Measurements from ENCODE around the gene PPP1R9A.

PPP1R9A gene

DNA sequence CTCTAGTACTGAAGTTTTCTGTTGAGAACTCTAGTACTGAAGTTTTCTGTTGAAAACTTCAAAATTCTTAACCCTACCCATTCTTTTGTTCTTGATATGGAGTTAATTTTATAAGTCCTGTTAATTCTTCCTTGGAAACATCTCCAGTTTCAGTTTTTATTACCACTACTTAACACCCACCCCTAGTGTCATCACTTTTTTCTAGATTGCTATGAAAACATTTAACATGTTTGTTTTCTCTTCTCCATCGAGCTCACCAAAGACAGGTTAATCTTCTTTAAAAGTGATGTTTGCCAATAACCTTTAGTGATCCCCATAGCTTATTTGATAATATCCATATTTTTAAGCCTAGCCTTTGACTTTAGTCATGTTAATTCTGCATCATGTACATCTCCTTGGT is 147.9 kb downstream of the PPP1R9A start:
- ChIA-PET POLR2A (no interaction called here), CTCF (no interaction called here)
- TF ChIP-seq FOXA1 (IDR thresholded peaks at IDR 0.05): no peak
- no peak for TF ChIP-seq FOXM1 (IDR thresholded peaks at IDR 0.05; ENCODE audit: borderline replicate concordance)
- no peak for TF ChIP-seq ELF4 (IDR thresholded peaks at IDR 0.05)
- TF ChIP-seq SUZ12 (IDR thresholded peaks at IDR 0.05): no peak
- TF ChIP-seq ARNT (IDR thresholded peaks at IDR 0.05): no peak
- no peak for DNase-seq (ENCODE audit: extremely low spot score)

DNA sequence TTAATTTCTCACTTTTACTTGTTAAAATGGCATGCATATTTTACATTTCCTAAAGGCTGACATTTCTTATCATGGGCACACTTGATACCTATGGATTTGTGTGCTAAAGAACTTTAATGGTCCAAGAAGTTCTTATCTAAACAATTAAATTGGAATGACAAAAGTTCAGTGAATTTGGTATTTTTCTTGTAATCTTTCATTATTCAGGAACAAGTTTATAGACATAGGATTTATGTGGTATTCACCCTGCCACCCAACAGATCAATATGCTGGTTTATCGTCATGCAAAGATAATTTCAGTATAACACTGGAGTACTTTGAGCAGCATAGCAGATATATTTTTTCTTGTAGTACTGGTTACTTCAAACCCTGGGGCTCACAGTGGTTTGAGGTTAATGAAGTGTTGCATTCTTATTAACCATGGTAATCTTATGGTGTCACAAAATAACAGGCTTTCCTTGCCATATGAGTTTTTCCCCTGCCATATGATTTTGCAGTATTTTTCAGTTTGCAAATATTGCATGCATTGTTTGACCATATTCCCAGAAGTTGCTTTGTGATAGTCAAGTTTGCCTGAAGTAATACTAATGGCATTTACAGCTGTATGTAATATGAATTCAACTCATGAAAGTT is 148.8 kb downstream of the PPP1R9A start:
- ChIA-PET POLR2A (no interaction called here), CTCF (interaction anchor here (0.7 kb wide), 1 partner anchor 420 kb away, joined by 3 read pairs; no protein-coding TSS in a partner anchor)
- TF ChIP-seq FOXM1 (IDR thresholded peaks at IDR 0.05; ENCODE audit: borderline replicate concordance) (no peak), SP1 (IDR thresholded peaks at IDR 0.05) (no peak), ARNT (IDR thresholded peaks at IDR 0.05) (no peak), HDGF (IDR thresholded peaks at IDR 0.05; ENCODE audit: borderline replicate concordance) (no peak), BHLHE40 (IDR thresholded peaks at IDR 0.05; ENCODE audit: borderline replicate concordance) (no peak), FOXK2 (IDR thresholded peaks at IDR 0.05) (no peak), L3MBTL2 (conservative IDR thresholded peaks at IDR 0.05) (no peak), LEF1 (IDR thresholded peaks at IDR 0.05; ENCODE audit: borderline replicate concordance) (no peak), NFRKB (IDR thresholded peaks at IDR 0.05) (no peak)
- TF ChIP-seq, protein P1, sequence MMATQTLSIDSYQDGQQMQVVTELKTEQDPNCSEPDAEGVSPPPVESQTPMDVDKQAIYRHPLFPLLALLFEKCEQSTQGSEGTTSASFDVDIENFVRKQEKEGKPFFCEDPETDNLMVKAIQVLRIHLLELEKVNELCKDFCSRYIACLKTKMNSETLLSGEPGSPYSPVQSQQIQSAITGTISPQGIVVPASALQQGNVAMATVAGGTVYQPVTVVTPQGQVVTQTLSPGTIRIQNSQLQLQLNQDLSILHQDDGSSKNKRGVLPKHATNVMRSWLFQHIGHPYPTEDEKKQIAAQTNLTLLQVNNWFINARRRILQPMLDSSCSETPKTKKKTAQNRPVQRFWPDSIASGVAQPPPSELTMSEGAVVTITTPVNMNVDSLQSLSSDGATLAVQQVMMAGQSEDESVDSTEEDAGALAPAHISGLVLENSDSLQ (IDR thresholded peaks at IDR 0.05): no peak
- no peak for DNase-seq (ENCODE audit: extremely low spot score)

DNA sequence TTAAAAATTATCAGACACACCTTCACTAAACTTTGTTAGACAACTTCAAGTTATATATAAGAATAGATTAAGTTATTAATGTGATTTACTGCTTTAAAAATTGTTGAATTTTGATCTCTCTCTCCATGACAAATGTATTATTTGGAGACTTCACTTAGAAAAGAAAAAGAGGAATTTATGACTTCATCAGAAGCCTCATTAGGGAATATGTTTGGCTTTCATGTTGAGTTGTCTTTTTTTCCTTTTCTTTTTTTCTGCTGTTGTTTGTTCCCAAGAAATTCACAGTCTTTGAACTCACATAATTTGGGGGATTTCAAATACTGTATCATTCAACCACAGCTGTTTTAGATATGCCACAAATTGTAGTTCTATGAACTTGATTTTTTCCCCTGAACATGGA is 149.5 kb downstream of the PPP1R9A start:
- POLR2A ChIA-PET: no interaction called here

DNA sequence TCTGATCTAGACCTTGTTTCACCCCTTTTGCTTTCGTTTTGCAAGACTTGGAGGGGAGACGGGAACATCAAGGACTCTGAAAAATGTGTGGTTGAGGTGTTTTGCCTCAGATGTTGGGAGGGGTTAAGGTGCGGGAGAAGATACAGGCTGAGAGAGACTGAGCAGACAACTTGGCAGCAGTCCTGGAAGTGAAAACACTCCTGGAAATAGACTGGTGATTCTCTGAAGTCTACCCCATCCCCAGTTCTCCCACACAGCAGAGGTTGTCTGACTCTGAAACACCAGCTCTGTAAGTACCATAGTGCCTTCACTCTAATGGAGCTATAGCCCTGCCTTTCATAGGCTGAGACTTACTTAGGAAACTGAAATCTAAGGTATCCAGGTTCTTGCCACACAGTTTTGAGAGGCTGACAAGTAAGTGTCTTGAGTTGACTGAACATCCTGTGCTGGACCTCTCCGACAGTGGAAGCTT is 152.5 kb downstream of the PPP1R9A start:
- ChIA-PET POLR2A (no interaction called here), CTCF (no interaction called here)
- no peak for DNase-seq (ENCODE audit: extremely low spot score)
- TF ChIP-seq SUZ12 (IDR thresholded peaks at IDR 0.05): no peak
- no peak for TF ChIP-seq SP1 (IDR thresholded peaks at IDR 0.05)
- no peak for TF ChIP-seq ARNT (IDR thresholded peaks at IDR 0.05)
- TF ChIP-seq LEF1 (IDR thresholded peaks at IDR 0.05; ENCODE audit: borderline replicate concordance): no peak
- no peak for TF ChIP-seq FOXA1 (IDR thresholded peaks at IDR 0.05)

More for the DNA sequence above, 149.5 kb downstream of the PPP1R9A start:
- CTCF ChIA-PET: interaction anchor here (0.7 kb wide), 1 partner anchor 420 kb away, joined by 3 read pairs; no protein-coding TSS in a partner anchor
- TF ChIP-seq ZNF384 (IDR thresholded peaks at IDR 0.05) (no peak), L3MBTL2 (conservative IDR thresholded peaks at IDR 0.05) (no peak), BHLHE40 (IDR thresholded peaks at IDR 0.05; ENCODE audit: borderline replicate concordance) (no peak), CTBP1 (IDR thresholded peaks at IDR 0.05; ENCODE audit: borderline replicate concordance) (no peak), SP1 (IDR thresholded peaks at IDR 0.05) (no peak), FOXM1 (IDR thresholded peaks at IDR 0.05; ENCODE audit: borderline replicate concordance) (no peak), ELF4 (IDR thresholded peaks at IDR 0.05) (no peak), FOXA1 (IDR thresholded peaks at IDR 0.05) (no peak), NFRKB (IDR thresholded peaks at IDR 0.05) (no peak), ARNT (IDR thresholded peaks at IDR 0.05) (no peak), FOXK2 (IDR thresholded peaks at IDR 0.05) (no peak), SUZ12 (IDR thresholded peaks at IDR 0.05) (no peak), LEF1 (IDR thresholded peaks at IDR 0.05; ENCODE audit: borderline replicate concordance) (no peak), HDGF (IDR thresholded peaks at IDR 0.05; ENCODE audit: borderline replicate concordance) (no peak), TARDBP (IDR thresholded peaks at IDR 0.05) (no peak)
- TF ChIP-seq, protein P1 (IDR thresholded peaks at IDR 0.05): no peak
- DNase-seq (ENCODE audit: extremely low spot score): no peak

DNA sequence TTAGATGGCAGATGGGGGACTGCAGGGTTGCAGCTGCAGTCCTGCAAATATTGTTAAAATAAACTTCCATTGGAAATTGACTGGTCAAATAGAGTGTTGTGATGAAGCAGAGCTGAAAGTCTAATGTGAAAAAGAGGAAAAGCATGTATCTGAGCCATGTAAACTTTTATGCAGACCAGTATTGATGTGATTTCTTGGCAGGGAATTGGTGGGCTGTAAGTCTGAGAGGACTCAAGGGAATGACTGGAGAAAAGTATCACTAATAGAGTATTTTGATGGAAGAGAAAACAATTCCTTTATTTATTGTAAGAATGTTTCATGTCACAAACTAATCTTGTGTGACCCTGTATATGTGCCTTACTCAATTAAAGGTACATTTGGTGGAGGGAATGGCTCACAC is 155.5 kb downstream of the PPP1R9A start:
- DNase-seq (ENCODE audit: extremely low spot score): no peak
- TF ChIP-seq HDGF (IDR thresholded peaks at IDR 0.05; ENCODE audit: borderline replicate concordance) (no peak), FOXA1 (IDR thresholded peaks at IDR 0.05) (no peak), SUZ12 (IDR thresholded peaks at IDR 0.05) (no peak), BHLHE40 (IDR thresholded peaks at IDR 0.05; ENCODE audit: borderline replicate concordance) (no peak), LEF1 (IDR thresholded peaks at IDR 0.05; ENCODE audit: borderline replicate concordance) (no peak), CTBP1 (IDR thresholded peaks at IDR 0.05; ENCODE audit: borderline replicate concordance) (no peak), NFRKB (IDR thresholded peaks at IDR 0.05) (no peak), ELF4 (IDR thresholded peaks at IDR 0.05) (no peak), FOXK2 (IDR thresholded peaks at IDR 0.05) (no peak)
- TF ChIP-seq, protein P1 (IDR thresholded peaks at IDR 0.05): no peak
- ChIA-PET POLR2A (no interaction called here), CTCF (no interaction called here)

DNA sequence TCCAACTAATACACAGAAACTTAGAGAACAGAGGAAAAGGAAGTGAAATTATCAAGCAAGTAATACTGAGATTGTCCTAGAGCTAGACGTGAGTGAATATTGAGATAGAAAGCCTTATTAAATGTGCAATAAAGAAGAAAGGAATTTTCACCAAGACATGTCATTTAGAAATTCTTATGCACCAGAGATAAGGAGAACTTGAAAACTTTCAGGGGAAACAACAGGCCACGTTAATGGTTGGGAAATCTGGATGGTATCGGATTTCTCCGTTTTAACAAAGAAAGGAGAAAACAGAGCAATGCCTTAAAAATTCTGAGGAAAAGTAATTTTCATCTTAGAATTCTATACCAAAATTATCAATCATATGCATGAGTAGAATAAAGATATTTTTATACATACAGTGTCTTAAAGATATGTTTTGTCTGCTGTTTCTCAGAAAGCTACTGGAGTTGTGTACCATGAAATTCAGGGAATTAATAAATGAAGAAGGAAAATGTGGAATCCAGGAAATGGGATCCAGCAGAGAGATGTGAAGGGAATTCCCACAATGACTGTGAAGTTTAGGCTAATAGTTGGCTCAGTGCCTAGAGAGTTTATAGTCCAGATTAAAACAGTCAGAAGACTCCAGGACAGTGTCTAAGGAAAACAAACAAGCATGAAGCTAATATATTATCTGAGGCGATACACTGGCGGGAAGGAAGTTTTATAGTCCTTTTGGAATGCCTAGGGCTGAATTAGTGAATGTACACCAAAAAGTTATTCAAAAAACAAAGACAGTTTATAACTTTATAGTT is 159.5 kb downstream of the PPP1R9A start:
- DNase-seq (ENCODE audit: extremely low spot score): peak; percentile 42
- CTCF ChIA-PET: no interaction called here
- TF ChIP-seq L3MBTL2 (conservative IDR thresholded peaks at IDR 0.05) (no peak), CTBP1 (IDR thresholded peaks at IDR 0.05; ENCODE audit: borderline replicate concordance) (peak; percentile 81)
- TF ChIP-seq, protein P1 (IDR thresholded peaks at IDR 0.05): peak; percentile 86
- POLR2A ChIA-PET: no interaction called here

All from HEK293T (cell line).